H1 (cell line): Measurements from ENCODE around the gene NUDT2. TPM values are rescaled to one million over a fixed set of nuclear protein-coding genes. Genes with fewer than 3 reads are reported as not detected.
"Not testable (repeated sequence)": the region's sequence is repeated elsewhere in the genome, so short reads cannot be mapped to it uniquely, and the experiment has no call there.

ENCODE experiments used
- CTCF ChIA-PET: fragments of 300-600 bp; sonication (Branson Sonifier 250); formaldehyde crosslinking; loops from one replicate; lab custom pipeline; 2021; ENCODE audit not compliant: partially characterized antibody; lab: Charles Lee
- POLR2A ChIA-PET: fragments of 300-600 bp; sonication (Branson Sonifier 250); formaldehyde crosslinking; loops from one replicate; lab custom pipeline; 2021; ENCODE audit warnings: inconsistent platforms; ENCODE audit not compliant: partially characterized antibody; lab: Charles Lee
- DNase-seq, 2 experiments: peaks; one replicate each; pipeline versions ENCODE4 v3.0.0 to v3.0.0-alpha.2; 2010 to 2022; ENCODE audit warnings: low spot score in 2 of 2, low read depth in 1 of 2, mixed read lengths in 1 of 2
- FAIRE-seq: peaks from 2 replicates; lab custom pipeline; 2011; peaks lifted over from hg19 to GRCh38; lab: Jason Lieb, UNC
- H2AFZ ChIP-seq: 2 replicates; pipeline ENCODE4 v1.8.1; 2012; ENCODE audit warnings: low read length, inconsistent platforms
- H2AK5ac ChIP-seq: 2 replicates; pipeline ENCODE4 v1.6.1; 2013; ENCODE audit warnings: low read depth, low read length
- H2BK120ac ChIP-seq: replicated peaks from 2 replicates; pipeline ENCODE3; 2013; ENCODE audit warnings: low read depth, low read length, inconsistent platforms
- H2BK12ac ChIP-seq: 2 replicates; pipeline ENCODE4 v1.6.1; 2013; ENCODE audit warnings: low read depth, low read length
- H2BK15ac ChIP-seq: 2 replicates; pipeline ENCODE4 v1.6.1; 2013; ENCODE audit warnings: low read length
- H2BK20ac ChIP-seq: 2 replicates; pipeline ENCODE4 v1.6.1; 2013; ENCODE audit warnings: low read length
- H2BK5ac ChIP-seq: 2 replicates; pipeline ENCODE4 v1.6.1; 2013; ENCODE audit warnings: low read depth, low read length
- H3K14ac ChIP-seq: 2 replicates; pipeline ENCODE4 v1.6.1; 2013; ENCODE audit warnings: inconsistent platforms; ENCODE audit not compliant: insufficient read length
- H3K18ac ChIP-seq: 2 replicates; pipeline ENCODE4 v1.6.1; 2013; ENCODE audit warnings: low read length; ENCODE audit errors: extremely low read depth
- H3K23ac ChIP-seq: 2 replicates; pipeline ENCODE4 v1.6.1; 2013; ENCODE audit warnings: inconsistent platforms; ENCODE audit not compliant: insufficient read length
- H3K23me2 ChIP-seq: 2 replicates; pipeline ENCODE4 v1.6.1; 2013; ENCODE audit warnings: low read depth, low read length
- H3K27ac ChIP-seq: 2 replicates; pipeline ENCODE4 v1.6.1; 2011; ENCODE audit warnings: low read depth, low read length, inconsistent platforms
- H3K27me3 ChIP-seq, 4 experiments: replicated peaks in 1 of 4; 1 replicate in 1 of 4; 2 replicates in 3 of 4; pipeline versions ENCODE4 v1.6.1 to v1.8.1; 2011 to 2013; ENCODE audit warnings: low read length in 3 of 4, mild to moderate bottlenecking in 3 of 4, inconsistent platforms in 2 of 4, mixed read lengths in 2 of 4, moderate library complexity in 1 of 4; ENCODE audit not compliant: control insufficient read depth in 3 of 4, insufficient read depth in 3 of 4; ENCODE audit errors: extremely low read depth in 1 of 4
- H3K36me3 ChIP-seq, 4 experiments: 2 replicates each; pipeline versions ENCODE4 v1.6.1 to v1.8.1; 2011 to 2013; ENCODE audit warnings: mild to moderate bottlenecking in 4 of 4, low read length in 3 of 4, moderate library complexity in 2 of 4, control low read depth in 1 of 4, inconsistent platforms in 1 of 4; ENCODE audit not compliant: insufficient read depth in 4 of 4, control insufficient read depth in 2 of 4
- H3K4ac ChIP-seq: replicated peaks from 2 replicates; pipeline ENCODE3; 2013; ENCODE audit warnings: low read length, low read depth, mixed read lengths, inconsistent platforms; ENCODE audit not compliant: insufficient read length
- H3K4me1 ChIP-seq, 4 experiments: replicated peaks in 1 of 4; 1 replicate in 1 of 4; 2 replicates in 3 of 4; pipeline versions ENCODE4 v1.6.1 to v1.8.1; 2011 to 2013; ENCODE audit warnings: low read length in 3 of 4, inconsistent platforms in 2 of 4, mixed read lengths in 1 of 4; ENCODE audit not compliant: insufficient read depth in 4 of 4, control insufficient read depth in 3 of 4
- H3K4me2 ChIP-seq, 2 experiments: 2 replicates each; pipeline versions ENCODE4 v1.6.1 to v1.8.1; 2011 to 2013; ENCODE audit warnings: low read depth in 2 of 2, low read length in 2 of 2, control low read depth in 1 of 2, inconsistent platforms in 1 of 2, mild to moderate bottlenecking in 1 of 2; ENCODE audit not compliant: insufficient read depth in 1 of 2
- H3K4me3 ChIP-seq, 4 experiments: fragments of 200-600, 300-600 bp in 1 of 4; sonication (generic), shearing (Covaris generic), sonication (Bioruptor Twin) in 1 of 4; 2 replicates each; pipeline versions ENCODE4 v1.5.1 to v1.8.1; 2011 to 2016; ENCODE audit warnings: low read length in 4 of 4, low read depth in 3 of 4, control low read depth in 2 of 4, inconsistent platforms in 2 of 4, mild to moderate bottlenecking in 2 of 4, mixed read lengths in 1 of 4, moderate library complexity in 1 of 4; ENCODE audit not compliant: insufficient read depth in 2 of 4; ENCODE audit errors: extremely low read depth in 1 of 4
- H3K56ac ChIP-seq: replicated peaks from 2 replicates; pipeline ENCODE3; 2013; ENCODE audit warnings: low read depth, mild to moderate bottlenecking, mixed read lengths, low read length, inconsistent platforms; ENCODE audit not compliant: insufficient read length
- H3K79me1 ChIP-seq: 2 replicates; pipeline ENCODE4 v1.6.1; 2013; ENCODE audit warnings: low read depth, low read length, control low read depth
- H3K79me2 ChIP-seq, 2 experiments: 2 replicates each; pipeline versions ENCODE4 v1.6.1 to v1.8.1; 2012 to 2013; ENCODE audit warnings: low read length in 2 of 2, mild to moderate bottlenecking in 2 of 2, inconsistent platforms in 1 of 2; ENCODE audit not compliant: insufficient read depth in 2 of 2, control insufficient read depth in 1 of 2
- H3K9ac ChIP-seq, 4 experiments: replicated peaks in 1 of 4; 1 replicate in 1 of 4; 2 replicates in 3 of 4; pipeline versions ENCODE4 v1.6.1 to v1.8.1; 2011 to 2013; ENCODE audit warnings: low read depth in 3 of 4, low read length in 3 of 4, control low read depth in 2 of 4, mild to moderate bottlenecking in 2 of 4, moderate library complexity in 2 of 4, inconsistent platforms in 1 of 4; ENCODE audit errors: extremely low read depth in 1 of 4
- H3K9me3 ChIP-seq, 2 experiments: 2 replicates each; pipeline versions ENCODE4 v1.6.1 to v1.8.1; 2012 to 2013; ENCODE audit warnings: mild to moderate bottlenecking in 2 of 2, moderate library complexity in 2 of 2, control low read depth in 1 of 2, inconsistent platforms in 1 of 2, low read depth in 1 of 2, low read length in 1 of 2, mixed read lengths in 1 of 2; ENCODE audit not compliant: insufficient read depth in 2 of 2
- H4K20me1 ChIP-seq, 2 experiments: replicated peaks in 1 of 2; 2 replicates each; pipeline versions ENCODE3 to v1.8.1; 2011 to 2013; ENCODE audit warnings: inconsistent platforms in 2 of 2, low read length in 2 of 2, mild to moderate bottlenecking in 1 of 2; ENCODE audit not compliant: insufficient read depth in 2 of 2, control insufficient read depth in 1 of 2
- H4K5ac ChIP-seq: 2 replicates; pipeline ENCODE4 v1.6.1; 2013; ENCODE audit warnings: low read length, low read depth, mixed read lengths, inconsistent platforms; ENCODE audit not compliant: insufficient read length
- H4K8ac ChIP-seq: 2 replicates; pipeline ENCODE4 v1.8.0; 2013; ENCODE audit warnings: mild to moderate bottlenecking, moderate library complexity, low read length, inconsistent platforms; ENCODE audit not compliant: insufficient read depth; ENCODE audit errors: extremely low read depth
- H4K91ac ChIP-seq: replicated peaks from 2 replicates; pipeline ENCODE3; 2013; ENCODE audit warnings: low read length, mixed read lengths, inconsistent platforms; ENCODE audit not compliant: insufficient read length
- WGBS, 2 experiments: shearing (Covaris generic) in 1 of 2; methylation state at CpG; one replicate each; pipeline versions ENCODE4 v1.1.6 to v1.1.7; 2013 to 2015; ENCODE audit warnings: low lambda C conversion rate in 2 of 2, mixed read lengths in 2 of 2, inconsistent platforms in 1 of 2, low coverage in 1 of 2, missing lambda C conversion rate in 1 of 2; ENCODE audit not compliant: insufficient replicate concordance in 2 of 2, insufficient coverage in 1 of 2, insufficient read length in 1 of 2; ENCODE audit errors: extremely low coverage in 1 of 2, missing lambda C conversion rate in 1 of 2; 5-methylcytosine and 5-hydroxymethylcytosine counted together
- polyA plus RNA-seq, 7 experiments: library from polyadenylated mRNA; depleted of rRNA in 3 of 7; stranded (reverse) in 5 of 7; unstranded in 2 of 7; fragments of >200 nt in 5 of 7; fragments of 200-250 nt in 2 of 7; gene quantifications; 1 replicate in 5 of 7; 2 replicates in 1 of 7; 4 replicates in 1 of 7; pipeline versions ENCODE4 v1.2.1 to v1.2.3, GENCODE V29; 2011 to 2013; ENCODE audit warnings: missing spikeins in 2 of 7, mixed read lengths in 2 of 7
- total RNA-seq: library from RNA; stranded (reverse); fragmentation: NEBNext Ultra II Directional; extraction: Animal tissue kit (Norgen Biotek cat#: 25700); gene quantifications from 2 replicates; pipeline ENCODE4 v1.2.1, GENCODE V29; 2021

The NUDT2 gene
- total and polyA plus RNA-seq, 2 of the 8 experiments (the other 6 are each of a cell fraction or from before 2014, with no cell fraction given), result 16.7 to 23.7 TPM

GRCh38 chr9:34301064-34301463 is 28.3 kb upstream of the NUDT2 start:
- H3K4me2 ChIP-seq, H3K18ac ChIP-seq, H3K4ac ChIP-seq, POLR2A ChIA-PET, DNase-seq, H3K27ac ChIP-seq, H2AK5ac ChIP-seq, H4K5ac ChIP-seq, H3K23me2 ChIP-seq, H2BK120ac ChIP-seq, H2BK5ac ChIP-seq, H3K79me1 ChIP-seq, H3K23ac ChIP-seq, H3K4me3 ChIP-seq, H2BK15ac ChIP-seq, H3K56ac ChIP-seq, CTCF ChIA-PET, H3K79me2 ChIP-seq, H2BK12ac ChIP-seq, H3K14ac ChIP-seq, H3K36me3 ChIP-seq, H2AFZ ChIP-seq, H3K4me1 ChIP-seq, H3K9me3 ChIP-seq, H2BK20ac ChIP-seq, FAIRE-seq, H3K9ac ChIP-seq, H4K8ac ChIP-seq, H3K27me3 ChIP-seq, H4K91ac ChIP-seq, H4K20me1 ChIP-seq: not testable (repeated sequence)
- 86% methylated on average over 7 of the region's 7 CpGs; no CpG with 5 or more reads in 1 of the 2 experiments for WGBS, 2 experiments

DNA sequence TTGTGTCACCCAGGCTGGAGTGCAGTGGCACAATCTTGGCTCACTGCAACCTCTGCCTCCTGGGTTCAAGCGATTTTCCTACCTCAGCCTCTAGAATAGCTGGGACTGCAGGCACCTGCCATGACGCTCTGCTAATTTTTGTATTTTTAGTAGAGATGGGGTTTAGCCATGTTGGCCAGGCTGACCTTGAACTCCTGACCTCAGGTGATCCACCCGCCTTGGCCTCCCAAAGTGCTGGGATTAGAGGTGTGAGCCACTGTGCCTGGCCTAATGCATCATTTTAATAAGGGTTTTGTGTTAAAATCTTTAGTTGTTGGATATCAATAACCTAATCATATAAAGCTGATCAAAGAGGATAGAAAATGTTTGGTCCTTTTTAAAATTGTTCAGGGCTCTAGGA is 21.1 kb upstream of the NUDT2 start:
- H3K4me1 ChIP-seq, H4K8ac ChIP-seq, H3K79me1 ChIP-seq, DNase-seq, H2BK120ac ChIP-seq, H4K20me1 ChIP-seq, H3K79me2 ChIP-seq, H3K27ac ChIP-seq, H3K4ac ChIP-seq, H2AK5ac ChIP-seq, H3K27me3 ChIP-seq, FAIRE-seq, H2BK5ac ChIP-seq, H2BK12ac ChIP-seq, H3K14ac ChIP-seq, H4K91ac ChIP-seq, H2AFZ ChIP-seq, H2BK20ac ChIP-seq, H3K18ac ChIP-seq, H3K23me2 ChIP-seq, H2BK15ac ChIP-seq, H3K56ac ChIP-seq, H3K36me3 ChIP-seq, H3K4me2 ChIP-seq, H3K9ac ChIP-seq, H3K9me3 ChIP-seq, H4K5ac ChIP-seq, H3K23ac ChIP-seq, H3K4me3 ChIP-seq: not testable (repeated sequence)
- WGBS, 2 experiments, result 93% methylated on average over 3 of the region's 3 CpGs; no CpG with 5 or more reads in 1 of the 2 experiments
- ChIA-PET CTCF (interaction anchor here (0.5 kb wide), 1 partner anchor 12 kb away, joined by 3 read pairs; no protein-coding TSS in a partner anchor), POLR2A (interaction anchor here (0.6 kb wide), 1 partner anchor 128 kb away, joined by 3 read pairs; no protein-coding TSS in a partner anchor)
